ENCODE data around the gene OR10A4.
A peak's percentile ranks its signal among the peaks of the same experiment; 100 is the strongest.
"Not testable (repeated sequence)": the region's sequence is repeated elsewhere in the genome, so short reads cannot be mapped to it uniquely, and the experiment has no call there.

OR10A4 gene

DNA sequence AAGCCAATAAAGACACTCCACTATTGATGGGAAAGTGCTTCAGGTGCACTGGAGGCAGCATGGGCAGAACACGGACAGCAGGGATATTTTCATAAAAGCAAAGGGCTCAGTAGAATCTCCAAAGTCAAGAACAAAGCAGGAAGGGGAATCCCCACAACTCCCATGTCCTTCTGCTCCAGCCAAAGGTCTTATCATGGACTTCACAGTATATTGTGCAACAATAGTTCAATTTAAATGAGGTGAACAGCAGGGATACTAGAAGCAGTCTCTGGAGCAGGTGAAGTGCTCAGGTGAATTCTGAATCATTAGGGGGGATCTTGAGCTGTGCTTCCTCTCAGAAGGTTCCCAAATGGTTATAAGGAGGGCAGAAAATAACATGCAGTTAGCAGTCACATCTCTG is 22.5 kb downstream of the OR10A4 start:
- DNase-seq, result no peak

DNA sequence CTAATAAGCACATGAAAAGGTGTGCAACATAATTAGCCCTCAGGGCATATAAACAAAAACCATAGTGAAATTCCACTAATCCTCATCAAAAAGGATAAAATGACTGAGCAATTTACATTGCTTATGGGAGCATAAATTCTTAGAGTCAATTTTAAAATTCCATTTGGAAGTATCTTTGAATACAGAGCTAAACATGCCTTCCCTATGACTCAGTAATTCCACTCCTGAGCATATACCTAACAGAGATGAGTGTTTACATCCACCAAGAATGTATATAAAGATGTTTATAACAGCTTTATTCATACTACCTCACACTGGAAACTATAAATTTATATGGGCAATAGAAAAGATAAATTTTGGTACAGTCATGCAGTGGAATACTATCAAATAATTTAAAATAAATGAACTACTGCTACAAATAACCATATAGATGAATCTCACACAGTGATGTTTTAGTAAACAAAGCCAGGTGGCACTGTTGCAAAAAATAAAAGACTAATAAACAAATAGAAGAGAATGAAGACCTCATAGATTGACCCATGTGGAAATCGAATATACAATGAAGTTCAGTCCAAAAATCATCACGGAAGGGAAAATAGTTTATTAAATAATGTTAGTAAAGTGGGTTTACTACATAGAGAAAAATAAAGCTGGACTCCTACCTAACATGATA is 24.0 kb downstream of the OR10A4 start:
- DNase-seq, result no peak

DNA sequence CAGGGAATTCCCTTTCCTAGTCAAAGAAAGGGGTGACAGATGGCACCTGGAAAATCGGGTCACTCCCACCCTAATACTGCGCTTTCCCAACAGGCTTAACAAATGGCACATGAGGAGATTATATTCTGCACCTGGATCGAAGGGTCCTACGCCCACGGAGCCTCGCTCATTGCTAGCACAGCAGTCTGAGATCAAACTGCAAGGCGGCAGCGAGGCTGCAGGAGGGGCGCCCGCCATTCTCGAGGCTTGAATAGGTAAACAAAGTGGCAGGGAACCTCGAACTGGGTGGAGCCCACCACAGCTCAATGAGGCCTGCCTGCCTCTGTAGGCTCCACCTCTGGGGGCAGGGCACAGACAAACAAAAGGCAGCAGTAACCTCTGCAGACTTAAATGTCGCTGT is 28.4 kb downstream of the OR10A4 start:
- DNase-seq, result not testable (repeated sequence)

GRCh38 chr11:6911378-6911777 is 35.0 kb downstream of the OR10A4 start:
- DNase-seq, result no peak

GRCh38 chr11:6911948-6912347 is 35.5 kb downstream of the OR10A4 start:
- no peak for DNase-seq

DNA sequence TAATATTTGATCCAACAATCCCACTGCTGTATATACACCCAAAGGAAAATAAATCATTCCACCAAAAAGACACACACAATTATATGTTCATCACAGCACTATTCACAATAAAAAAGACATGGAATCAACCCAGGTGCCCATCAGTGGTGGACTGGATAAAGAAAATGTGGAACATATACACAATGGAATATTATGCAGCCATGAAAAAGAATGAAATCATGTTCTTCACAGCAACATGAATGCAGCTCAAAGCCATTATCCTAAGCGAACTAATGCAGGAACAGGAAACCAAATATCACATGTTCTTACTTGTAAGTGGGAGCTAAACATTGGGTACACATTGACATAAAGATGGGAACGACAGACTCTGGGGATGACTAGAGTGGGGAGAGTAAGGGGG is 43.3 kb downstream of the OR10A4 start:
- DNase-seq, result no peak

- no peak for DNase-seq
Observed at GRCh38 chr11:6920702-6921101, 44.3 kb downstream of the OR10A4 start, which contains the start of gene OR2D3. Gene OR2D3 (plus strand): TSS chr11:6921002. CDS start chr11:6921002, 0 bp downstream.

DNA sequence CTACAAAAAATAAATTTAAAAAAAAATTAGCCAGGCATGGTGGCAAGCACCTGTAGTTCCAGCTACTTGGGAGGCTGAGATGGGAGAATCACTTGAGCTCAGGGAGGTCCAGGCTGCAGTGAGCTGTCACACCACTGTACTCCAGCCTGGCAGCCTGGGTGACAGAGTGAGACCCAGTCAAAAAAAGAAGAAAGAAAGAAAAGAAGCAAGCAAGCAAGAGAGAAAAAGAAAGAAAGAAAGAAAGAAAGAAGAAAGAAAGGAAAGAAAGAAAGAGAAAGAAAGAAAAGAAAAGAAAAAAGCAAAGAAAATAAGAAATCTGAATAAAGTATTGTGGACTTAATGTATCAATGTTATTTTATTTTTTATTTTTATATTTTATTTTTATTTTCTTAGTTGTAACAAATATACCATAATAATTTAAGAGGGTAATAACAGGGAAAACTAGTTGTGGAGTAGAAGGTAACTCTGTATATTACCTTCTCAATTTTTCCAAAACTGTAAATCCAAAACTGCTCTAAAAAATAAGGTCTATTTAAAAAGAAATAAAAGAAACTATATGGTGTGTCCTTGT is 48.7 kb downstream of the OR10A4 start:
- no peak for DNase-seq

DNA sequence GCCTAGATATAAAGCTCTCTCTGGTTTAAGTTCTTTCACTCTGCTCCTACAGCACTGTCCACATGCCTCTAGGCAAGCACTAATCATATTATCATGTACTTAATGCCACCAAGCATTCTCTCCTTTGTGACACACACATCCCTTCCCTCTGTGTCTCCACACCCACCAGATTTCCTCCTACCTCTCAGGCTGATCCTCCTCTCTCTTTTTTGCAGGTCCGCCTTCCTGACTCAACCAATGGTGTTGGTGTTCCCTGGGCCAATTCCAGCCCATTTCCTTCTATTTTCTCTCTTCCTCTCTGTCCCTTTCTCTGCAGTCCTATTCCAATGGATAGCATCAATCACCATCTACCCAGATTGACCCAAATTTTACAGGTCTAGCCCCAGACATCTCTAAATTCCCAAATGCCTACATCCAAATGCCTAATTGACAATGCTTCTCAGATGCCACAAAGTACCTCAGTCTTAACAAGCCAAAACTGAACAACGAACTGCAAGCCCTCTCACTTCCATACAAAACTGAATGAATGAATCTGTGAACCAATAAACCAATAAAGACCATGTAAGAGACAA is 49.3 kb downstream of the OR10A4 start:
- no peak for DNase-seq

GRCh38 chr11:6926208-6927029 is 50.0 kb downstream of the OR10A4 start, which contains the start of gene ZNF215:
Gene ZNF215 (plus strand): TSS chr11:6926426. CDS start chr11:6932273, 5,847 bp downstream.
- peak; percentile 10 to 46 for DNase-seq

DNA sequence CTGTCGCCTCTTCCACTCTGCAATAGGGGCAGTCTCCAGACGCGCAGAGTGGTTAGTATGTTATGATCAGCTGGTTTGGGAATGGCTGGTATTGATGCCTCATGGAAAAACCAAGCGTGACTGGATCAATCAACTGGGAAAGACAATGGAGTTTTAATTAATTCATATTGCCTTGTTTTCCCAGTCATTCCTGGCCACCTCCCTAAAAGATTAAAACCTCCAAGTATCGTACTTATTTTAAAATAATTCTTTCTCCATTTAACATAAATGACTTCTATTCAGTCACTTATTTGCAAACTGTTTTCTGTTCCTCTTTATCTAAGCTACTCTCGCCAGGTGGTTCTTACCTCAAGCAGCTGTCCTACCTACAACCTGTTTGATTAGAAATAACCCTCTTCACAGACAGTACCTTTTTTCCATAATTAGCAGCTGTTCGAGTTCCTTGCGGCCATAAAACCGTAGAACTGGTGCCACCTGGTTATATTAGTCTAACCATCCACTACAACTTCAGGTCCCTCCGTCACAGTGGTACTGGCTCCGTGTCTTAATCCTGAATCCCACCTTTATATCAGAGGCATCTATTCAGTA is 50.7 kb downstream of the OR10A4 start:
- DNase-seq, result no peak
